GM10248 (cell line): ENCODE data around the gene HSPA14.
"Not testable (repeated sequence)": the region's sequence is repeated elsewhere in the genome, so short reads cannot be mapped to it uniquely, and the experiment has no call there.

Source experiments
- CTCF ChIA-PET: fragments of 300-600 bp; sonication (Branson Sonifier 250); formaldehyde crosslinking; extraction: SDS; loops from one replicate; lab custom pipeline; 2021; ENCODE audit warnings: antibody characterized with exemption; lab: Yijun Ruan, JAX
- POLR2A ChIA-PET: fragments of 350-650 bp; sonication (Branson Sonifier 250); formaldehyde crosslinking; extraction: SDS; loops from one replicate; lab custom pipeline; 2020; ENCODE audit warnings: antibody characterized with exemption; lab: Yijun Ruan, JAX
- DNase-seq: peaks from one replicate; pipeline ENCODE4 v3.0.0; 2012; ENCODE audit errors: extremely low spot score
- CTCF ChIP-seq: IDR thresholded peaks from 2 replicates; pipeline ENCODE4 v1.5.1; 2012; ENCODE audit warnings: mild to moderate bottlenecking, low read depth; ENCODE audit errors: extremely low read depth, missing control alignments, control extremely low read depth

The HSPA14 gene

GRCh38 chr10:14860791-14861190 is 22.7 kb downstream of the HSPA14 start:
- ChIA-PET CTCF (interaction anchor here (1.0 to 1.5 kb wide), 2 partner anchors 10 to 18 kb away, joined by 4 read pairs; no protein-coding TSS in a partner anchor), POLR2A (no interaction called here)
- no peak for TF ChIP-seq CTCF
- no peak for DNase-seq

- CTCF ChIA-PET = interaction anchor here (2.9 kb wide), 1 partner anchor 14 kb away, joined by 11 read pairs; the partner anchor contains the start of gene SUV39H2
- DNase-seq, POLR2A ChIA-PET: not testable (repeated sequence)
Observed at GRCh38 chr10:14864466-14864865, 26.4 kb downstream of the HSPA14 start.

- POLR2A ChIA-PET, DNase-seq, CTCF ChIA-PET: not testable (repeated sequence)
Observed at GRCh38 chr10:14864871-14865270, 26.8 kb downstream of the HSPA14 start.

GRCh38 chr10:14873090-14873760 is 35.1 kb downstream of the HSPA14 start:
- ChIA-PET CTCF (interaction anchor here (0.8 to 1.6 kb wide), 4 partner anchors 19 to 336 kb away, joined by 3 to 5 read pairs (median 3); no protein-coding TSS in a partner anchor), POLR2A (no interaction called here)
- TF ChIP-seq CTCF = no peak
- no peak for DNase-seq

- DNase-seq = no peak
- POLR2A ChIA-PET = no interaction called here
- CTCF ChIA-PET = interaction anchor here (0.9 to 1.5 kb wide), 2 partner anchors 9 to 14 kb away, joined by 3 to 4 read pairs; no protein-coding TSS in a partner anchor
- TF ChIP-seq CTCF = no peak
Observed at GRCh38 chr10:14875941-14876340, 37.8 kb downstream of the HSPA14 start.

GRCh38 chr10:14876764-14877163 is 38.7 kb downstream of the HSPA14 start:
- no peak for TF ChIP-seq CTCF
- CTCF ChIA-PET = interaction anchor here (0.9 to 1.9 kb wide), 2 partner anchors 13 to 15 kb away, joined by 3 to 10 read pairs; no protein-coding TSS in a partner anchor
- DNase-seq = no peak
- POLR2A ChIA-PET = no interaction called here

- ChIA-PET CTCF (interaction anchor here (1.0 to 2.9 kb wide), 16 partner anchors 8 to 269 kb away, joined by 3 to 11 read pairs (median 4); partner anchors contain the start of genes CDNF, DCLRE1C, HSPA14 and MSANTD7), POLR2A (interaction anchor here (1.0 to 1.7 kb wide), 3 partner anchors 40 to 81 kb away, joined by 4 to 7 read pairs (median 4); partner anchors contain the start of genes CDNF, DCLRE1C, HSPA14 and MEIG1)
- peak; percentile 12 for TF ChIP-seq CTCF
- DNase-seq = peak; percentile 100
Observed at GRCh38 chr10:14878266-14879123, 40.4 kb downstream of the HSPA14 start, which contains the start of gene SUV39H2. Gene SUV39H2 (plus strand): TSS chr10:14878866. CDS start chr10:14878889, 23 bp downstream.
